ENCODE measurements around the gene ARFGEF3.

The ARFGEF3 gene

DNA sequence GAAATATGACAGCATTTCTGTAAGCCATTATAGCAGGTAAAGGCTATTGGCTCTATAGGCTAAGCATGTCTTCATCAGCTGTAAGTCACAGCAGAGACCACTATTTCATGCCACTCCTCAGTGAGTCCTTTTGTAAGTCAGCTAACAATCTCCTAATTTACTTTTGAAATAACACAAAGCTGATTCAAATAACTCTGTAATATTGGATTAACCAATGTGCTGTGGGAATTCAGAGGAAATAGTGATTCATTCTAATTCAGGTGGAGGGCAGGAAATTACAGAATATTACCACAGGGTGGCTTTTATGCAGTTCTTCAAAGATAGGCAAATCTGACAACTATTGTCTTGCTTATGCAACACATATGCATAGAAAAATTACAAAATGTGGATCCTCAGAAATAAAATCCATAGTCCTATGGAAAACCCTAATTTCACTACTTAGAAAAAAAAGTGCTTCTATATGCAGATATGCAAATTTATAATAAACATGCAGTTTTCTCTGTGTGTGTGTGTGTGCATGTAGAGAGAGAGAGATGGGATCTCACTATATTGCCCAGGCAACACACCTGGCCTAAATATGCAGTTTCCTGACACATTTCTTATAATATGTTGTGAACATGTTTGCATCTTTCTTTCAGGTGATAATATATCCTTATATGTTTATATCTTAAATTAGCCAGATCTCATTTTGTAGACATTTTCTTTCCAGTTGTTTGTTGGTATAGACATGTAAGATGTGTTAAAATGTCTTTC, 211.1 kb downstream of the ARFGEF3 start:
- DNase-seq: no peak

DNA sequence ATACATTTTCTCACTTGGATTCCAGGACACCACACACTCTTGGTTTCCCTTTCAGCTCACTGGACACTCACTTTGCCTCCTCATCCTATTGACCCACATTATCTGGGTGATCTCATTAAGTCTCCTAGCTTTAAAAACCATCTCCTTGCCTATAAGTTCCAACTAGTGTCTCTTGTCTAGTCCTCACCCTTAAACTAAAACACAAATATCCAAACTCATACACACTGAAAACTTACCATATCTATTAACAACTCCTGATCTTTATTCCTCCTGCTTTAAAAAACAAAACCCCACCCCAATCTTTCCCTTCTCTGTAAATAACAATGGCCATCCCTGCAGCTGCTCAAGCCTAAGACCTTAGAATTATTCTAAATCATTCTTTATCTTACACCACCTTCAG, 212.5 kb downstream of the ARFGEF3 start:
- no peak for DNase-seq

DNA sequence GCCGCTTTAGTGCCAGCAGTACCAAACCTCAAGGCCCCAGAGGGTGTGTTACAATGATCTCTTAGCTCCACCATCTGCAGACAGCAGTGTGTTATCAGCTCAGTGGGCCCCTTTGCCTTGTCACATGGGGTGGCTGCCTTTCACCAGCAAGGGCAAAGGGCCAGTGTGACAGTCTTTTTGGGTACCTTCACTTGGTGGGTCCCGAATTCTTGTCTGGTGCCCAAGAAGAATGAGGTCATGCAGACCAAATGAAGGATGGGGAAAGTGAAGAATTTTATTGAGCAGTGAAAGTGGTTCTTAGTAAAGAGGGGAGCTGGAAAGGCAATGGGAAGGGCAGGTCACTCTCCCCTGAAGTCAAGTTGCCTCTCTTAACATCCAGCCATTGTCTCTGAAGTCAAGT, 213.1 kb downstream of the ARFGEF3 start:
- DNase-seq: no peak

DNA sequence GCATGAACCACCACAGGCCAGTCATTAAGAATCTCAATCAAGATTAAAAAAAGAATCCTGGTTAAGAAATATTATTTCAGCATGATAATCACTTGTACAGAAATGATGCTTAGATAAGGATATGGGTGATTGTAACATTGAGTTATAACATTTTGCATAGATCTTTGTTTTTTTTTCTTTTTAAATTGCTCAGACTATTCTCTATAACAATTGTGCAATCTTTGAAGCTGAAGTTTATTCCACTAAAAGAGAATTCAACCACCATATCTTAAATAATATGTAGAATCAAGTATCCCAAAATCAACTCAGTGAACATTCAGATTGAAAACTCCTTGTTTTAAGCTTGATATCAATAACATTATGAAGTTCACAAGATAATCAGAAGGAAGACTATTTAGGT, 215.3 kb downstream of the ARFGEF3 start:
- no peak for DNase-seq

DNA sequence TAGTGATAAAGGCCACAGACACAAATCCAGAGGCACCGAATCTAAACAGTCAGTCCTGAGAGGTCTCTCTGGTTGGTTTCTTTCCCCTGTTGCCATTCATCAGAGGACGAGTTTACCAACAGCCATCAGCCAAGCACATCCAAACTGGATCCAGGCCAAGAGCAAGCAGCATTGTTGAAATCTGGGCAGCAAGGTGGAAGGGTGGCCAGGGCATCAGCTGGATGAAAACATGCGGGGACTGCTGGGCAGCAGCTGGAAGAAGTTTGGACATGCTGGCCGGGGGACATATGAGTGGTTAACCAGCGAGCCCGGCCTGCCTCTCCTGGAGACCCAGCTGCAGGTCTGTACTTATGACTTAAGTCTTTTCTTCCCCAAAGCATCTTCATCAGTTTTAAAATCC, 216.1 kb downstream of the ARFGEF3 start, which contains the start of gene SMIM28:
TSS of gene SMIM28 (plus strand) at position 62 of the 400 bp plus-strand sequence. CDS start at position 230, 168 bp downstream.
- no peak for DNase-seq

DNA sequence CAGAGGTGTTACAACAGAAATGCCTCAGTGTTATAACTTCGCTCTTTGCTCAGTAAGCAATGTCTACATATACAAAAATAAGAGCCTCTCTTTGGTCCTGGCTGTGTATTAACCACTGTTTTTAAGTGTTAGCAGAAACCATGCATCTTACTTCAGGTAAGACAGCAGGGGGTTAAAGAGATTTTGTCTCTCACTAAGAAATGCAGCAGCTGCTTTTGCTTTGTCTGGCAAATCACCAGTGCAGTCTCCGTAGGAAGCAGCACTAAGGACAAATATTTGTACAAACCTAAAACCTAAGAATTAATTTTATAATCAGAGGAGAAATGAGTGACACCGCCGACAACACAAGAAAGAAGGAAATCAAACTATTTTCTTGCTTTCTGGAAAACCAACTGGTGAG, 216.7 kb downstream of the ARFGEF3 start:
- no peak for DNase-seq

DNA sequence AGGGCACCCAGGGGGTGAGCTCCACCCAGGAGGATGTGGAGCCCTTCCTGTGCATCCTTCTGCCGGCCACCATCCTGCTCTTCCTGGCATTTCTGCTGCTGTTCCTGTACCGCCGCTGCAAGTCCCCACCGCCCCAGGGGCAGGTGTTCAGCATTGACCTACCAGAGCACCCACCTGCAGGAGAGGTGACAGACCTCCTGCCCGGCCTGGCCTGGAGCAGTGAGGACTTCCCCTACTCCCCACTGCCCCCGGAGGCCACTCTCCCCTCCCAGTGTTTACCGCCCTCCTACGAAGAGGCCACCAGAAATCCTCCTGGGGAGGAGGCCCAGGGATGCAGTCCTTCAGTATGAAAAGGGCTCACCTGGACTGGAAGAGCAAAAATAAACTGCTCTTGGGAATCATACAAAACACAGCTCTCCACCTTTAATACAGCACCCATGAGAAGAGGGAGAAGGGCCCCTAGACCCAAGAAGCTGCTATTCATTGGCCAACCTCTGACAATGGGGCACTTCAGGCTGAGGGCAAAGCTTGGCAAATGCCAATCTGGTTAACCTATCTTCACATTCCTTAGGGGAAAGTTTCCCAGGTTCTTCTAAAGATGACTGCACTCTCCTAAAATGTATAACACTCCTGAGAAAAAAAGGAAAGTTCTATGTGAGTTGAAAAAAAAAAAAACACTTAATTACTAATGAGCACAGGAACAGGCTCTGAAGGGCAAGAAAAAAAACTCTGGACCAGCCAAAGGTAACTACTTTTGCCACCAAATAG, 220.9 kb downstream of the ARFGEF3 start:
- DNase-seq: no peak

DNA sequence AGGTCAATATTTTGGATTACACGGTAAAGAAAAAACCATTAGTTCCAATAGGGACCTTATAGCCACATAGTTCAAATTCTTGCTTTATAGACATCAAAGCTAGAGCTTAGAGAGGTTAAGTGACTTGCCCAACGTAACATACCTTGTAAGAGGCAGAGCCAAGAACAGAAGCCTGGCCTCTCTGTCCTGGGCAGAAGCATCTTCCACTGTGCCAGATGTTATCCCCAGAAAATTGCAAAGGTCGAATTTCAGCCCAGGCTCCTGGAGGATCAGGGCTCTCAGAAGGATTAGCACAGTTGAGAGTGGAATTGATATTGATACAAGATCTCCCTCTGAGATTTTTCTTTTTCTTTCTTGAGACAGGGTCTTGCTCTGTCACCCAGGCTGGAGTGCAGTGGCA, 222.0 kb downstream of the ARFGEF3 start:
- no peak for DNase-seq

DNA sequence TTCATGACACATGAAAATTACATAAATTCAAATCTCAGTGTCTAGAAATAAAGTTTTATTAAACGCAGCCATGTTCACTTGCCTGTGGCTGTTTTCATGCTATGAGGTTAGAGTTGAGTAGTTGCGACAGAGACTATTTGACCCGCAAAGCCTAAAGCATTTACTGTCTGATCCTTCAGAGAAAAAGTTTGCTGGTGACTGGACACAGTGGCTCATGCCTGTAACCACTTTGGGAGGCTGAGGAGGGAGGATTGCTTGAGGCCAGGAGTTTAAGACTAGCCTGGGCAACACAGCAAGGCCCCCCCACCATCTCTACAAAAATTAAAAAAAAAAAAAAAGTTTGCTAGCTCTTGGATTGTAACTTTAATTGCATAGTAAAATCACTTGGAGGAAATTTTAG, 225.2 kb downstream of the ARFGEF3 start:
- no peak for DNase-seq

DNA sequence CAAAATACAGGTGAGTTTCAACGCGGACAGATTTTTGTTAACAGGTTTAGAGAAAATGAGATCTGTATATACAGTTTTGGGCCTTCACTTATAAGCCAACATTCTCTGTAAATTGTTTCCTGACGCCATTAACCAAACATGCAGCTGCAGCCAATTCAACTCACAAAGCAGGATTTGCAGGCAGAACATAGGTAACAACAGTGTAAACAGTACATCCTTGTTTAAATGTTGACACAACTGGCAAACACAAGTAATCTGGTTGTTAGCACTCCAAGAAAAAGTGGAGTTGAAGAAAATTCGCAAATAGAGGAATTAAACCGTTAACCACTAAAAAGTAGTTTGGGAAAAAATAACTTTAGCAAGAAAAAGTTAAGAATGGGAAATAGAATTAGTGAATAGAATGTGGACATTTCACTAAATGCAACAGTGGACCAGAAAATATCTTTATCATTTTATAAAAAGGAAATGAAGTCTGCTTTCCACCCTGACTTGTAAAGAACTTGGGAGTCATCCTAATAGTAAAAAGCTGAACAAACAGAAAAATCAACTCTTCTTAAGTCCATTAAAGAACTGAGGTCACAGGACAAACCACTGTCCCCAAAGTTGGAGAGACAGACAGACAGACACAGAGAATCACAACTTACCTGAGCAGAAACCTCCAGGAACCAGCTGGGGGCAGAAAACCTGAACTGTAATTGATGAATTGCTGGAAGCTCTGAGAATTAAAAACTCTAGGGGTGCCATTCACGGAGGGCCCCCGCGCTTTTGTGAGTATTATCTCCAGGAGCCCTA, 226.0 kb downstream of the ARFGEF3 start:
- no peak for DNase-seq

DNA sequence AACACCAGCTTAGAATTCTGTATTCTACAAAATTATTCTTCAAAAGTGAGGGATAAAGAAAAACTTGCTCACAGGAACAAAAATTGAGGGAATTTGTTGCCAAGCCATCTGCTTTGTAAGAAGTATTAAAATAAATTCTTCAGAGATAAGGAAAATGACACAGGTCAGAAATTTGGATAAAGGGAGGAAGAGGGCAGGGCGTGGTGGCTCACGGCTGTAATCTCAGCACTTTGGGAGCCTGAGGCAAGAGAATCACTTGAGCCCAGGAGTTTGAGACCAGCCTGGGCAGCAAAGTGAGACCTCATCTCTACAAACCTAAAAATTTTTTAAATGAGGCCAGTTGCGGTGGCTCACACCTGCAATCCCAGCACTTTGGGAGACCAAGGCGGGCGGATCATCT, 227.8 kb downstream of the ARFGEF3 start:
- no peak for DNase-seq
